Central memory CD4-positive, alpha-beta T cell (primary cell): ENCODE measurements around the gene SLC9A3.
A peak's percentile ranks its signal among the peaks of the same experiment; 100 is the strongest.

Experiments
- DNase-seq: peaks from one replicate; pipeline ENCODE4 v3.0.0; 2022

Gene SLC9A3

DNA sequence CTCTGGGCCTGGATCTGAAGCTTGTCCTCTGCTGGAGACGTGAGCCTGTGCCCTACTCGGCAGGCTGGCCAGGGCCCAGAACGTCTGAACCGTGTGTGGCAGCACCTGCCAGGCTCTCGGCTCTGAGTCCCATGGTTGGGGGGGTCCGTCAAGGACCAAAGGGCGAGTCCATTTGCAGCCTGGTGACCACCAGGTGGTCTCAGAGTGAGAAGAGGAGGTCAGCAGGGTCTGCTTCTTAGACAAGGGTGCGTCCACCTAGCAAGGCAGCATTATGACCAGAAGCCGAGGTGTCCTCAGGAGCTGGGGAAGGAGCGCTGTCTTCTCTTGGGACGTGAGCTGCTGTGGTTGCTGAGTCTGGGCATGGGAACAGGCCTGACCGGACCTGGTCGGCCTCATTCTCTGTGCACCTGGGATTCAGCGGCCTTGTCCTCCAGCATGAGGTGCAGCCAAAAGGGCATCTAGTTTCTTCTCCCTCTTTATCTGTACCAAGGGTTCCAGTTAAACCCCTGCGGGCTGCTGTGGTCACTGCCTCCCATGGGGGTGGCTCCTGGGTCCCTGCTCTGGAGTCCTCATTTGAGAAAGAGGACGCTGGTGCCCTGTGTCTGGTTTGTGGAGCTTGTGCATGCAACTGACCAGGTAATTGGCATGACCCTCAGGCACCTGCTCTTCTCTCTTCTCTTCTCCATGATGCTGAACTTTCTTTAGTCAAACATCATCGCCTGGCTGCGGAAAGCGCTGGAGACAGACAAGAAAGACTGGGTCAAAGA lies 66.9 kb downstream of the SLC9A3 start:
- DNase-seq, result no peak

DNA sequence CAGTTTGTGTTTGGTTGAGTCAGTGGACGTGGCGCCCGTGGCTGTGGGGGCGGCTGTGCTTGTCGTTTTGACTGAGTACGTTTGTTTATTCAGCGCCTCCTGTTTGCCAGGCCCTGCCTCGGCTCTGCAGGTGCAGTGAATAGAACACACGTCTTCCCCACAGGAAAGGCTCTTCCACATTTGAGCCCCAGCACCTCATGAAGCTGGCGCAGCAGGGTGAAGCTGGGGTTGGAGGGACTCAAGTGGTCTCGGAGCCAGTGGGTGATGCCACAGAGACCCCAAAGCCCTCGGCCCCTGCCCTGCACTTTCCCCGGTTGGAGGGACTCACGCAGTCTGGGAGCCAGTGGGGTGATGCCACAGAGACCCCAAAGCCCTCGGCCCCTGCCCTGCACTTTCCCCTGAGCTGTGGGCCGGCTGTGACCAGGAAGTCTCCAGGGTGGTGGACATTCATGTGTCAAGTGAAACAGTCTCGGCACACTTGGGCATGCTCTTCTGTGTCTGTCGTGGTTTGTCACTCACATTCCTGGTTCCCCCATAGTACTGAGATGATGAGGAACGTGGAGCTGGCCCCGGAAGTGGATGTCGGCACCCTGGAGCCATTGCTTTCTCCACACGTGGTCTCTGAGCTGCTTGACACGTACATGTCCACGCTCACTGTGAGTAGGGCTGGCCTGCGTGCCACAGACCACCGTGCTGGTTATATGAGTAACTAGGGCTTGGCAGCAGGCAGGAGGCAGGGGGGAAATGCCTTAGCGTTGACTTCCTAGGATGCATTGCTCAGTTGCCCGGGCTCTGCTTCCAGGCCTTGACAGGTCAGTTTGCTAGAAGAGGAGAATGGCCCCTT lies 67.7 kb downstream of the SLC9A3 start:
- no peak for DNase-seq

DNA sequence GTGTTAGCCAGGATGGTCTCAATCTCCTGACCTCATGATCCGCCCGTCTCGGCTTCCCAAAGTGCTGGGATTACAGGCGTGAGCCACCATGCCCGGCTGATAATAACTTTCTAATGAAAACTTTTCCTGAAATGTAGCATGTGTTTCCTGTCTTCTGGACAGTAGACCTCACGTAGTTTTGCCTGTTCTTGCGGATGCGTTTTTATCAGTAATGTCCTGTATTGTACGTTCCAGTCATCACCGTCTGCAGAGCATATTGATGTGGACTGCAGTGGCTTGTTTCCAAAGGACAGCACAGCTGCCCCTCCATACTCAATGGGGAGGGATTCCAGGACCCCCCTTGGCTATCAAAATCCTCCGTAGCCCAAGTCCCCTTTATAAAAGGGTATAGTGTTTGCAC lies 68.4 kb downstream of the SLC9A3 start:
- DNase-seq, result no peak

DNA sequence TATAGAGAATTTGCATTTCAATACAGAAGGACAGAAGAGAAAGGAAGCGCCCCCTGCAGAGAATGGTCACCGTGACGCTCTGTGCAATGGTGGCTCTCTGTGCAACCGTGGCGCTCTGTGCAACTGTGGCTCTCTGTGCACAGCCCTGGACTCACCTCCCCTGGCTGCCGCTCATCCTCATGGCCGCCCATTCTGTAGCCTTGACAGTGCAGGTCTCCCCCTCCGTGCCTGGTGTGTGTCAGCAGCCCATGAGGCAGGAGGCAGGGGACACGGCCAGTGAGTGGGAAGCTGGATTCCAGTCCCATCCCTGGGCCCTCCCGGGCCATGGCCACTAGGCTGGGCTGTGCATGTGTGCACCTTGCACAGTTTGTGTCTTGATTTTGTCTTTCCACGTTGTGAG lies 69.3 kb downstream of the SLC9A3 start:
- no peak for DNase-seq

DNA sequence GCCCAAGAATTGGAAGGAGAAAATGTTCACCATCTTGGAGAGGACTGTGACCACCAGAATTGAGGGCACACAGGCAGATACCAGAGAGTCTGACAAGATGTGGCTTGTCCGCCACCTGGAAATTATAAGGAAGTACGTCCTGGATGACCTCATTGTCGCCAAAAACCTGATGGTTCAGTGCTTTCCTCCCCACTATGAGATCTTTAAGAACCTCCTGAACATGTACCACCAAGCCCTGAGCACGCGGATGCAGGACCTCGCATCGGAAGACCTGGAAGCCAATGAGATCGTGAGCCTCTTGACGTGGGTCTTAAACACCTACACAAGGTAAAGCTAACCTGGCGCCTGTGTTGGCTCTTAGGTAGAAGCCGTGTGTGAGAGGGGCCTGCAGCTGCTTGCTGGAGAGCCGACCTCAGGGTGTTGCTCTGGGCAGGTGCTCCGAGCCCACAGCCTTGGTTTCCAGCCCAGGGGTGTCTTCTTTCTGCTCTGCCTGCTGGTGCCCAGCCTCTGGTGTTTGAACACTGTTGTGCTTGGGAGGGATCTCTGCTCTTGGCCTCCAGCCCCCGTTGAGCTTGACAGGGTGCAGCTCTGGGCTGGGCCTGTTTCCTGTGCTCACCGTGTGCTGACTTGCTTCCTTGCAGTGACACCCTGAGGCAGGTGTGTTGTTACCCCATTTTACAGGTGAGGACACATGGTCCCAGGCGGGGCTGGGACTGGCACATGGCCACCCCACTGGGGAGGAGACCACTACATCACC lies 70.3 kb downstream of the SLC9A3 start:
- no peak for DNase-seq

DNA sequence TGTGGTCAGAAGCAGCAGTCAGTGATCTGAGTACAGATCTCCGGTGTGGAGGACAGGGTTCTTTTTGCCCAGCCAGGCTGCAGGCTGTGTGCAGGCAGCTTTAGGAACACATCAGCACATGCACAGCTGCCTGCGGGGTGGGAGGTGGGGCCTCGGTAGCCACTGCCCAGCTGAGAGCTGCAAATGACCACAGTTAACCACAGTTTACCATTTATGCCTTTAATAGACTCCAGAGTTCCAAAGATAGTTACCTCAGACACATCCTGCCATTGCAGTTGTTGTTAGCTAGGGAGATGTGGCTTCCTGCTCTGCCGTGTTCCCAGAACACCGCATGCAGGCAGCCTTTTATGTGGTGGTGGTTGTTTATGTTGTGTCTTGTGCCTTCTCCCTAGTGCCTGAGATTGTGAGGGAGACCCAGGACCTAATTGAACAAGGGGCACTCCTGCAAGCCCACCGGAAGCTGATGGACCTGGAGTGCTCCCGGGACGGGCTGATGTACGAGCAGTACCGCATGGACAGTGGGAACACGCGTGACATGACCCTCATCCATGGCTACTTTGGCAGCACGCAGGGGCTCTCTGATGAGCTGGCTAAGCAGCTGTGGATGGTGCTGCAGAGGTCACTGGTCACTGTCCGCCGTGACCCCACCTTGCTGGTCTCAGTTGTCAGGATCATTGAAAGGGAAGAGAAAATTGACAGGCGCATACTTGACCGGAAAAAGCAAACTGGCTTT lies 71.1 kb downstream of the SLC9A3 start:
- no peak for DNase-seq

DNA sequence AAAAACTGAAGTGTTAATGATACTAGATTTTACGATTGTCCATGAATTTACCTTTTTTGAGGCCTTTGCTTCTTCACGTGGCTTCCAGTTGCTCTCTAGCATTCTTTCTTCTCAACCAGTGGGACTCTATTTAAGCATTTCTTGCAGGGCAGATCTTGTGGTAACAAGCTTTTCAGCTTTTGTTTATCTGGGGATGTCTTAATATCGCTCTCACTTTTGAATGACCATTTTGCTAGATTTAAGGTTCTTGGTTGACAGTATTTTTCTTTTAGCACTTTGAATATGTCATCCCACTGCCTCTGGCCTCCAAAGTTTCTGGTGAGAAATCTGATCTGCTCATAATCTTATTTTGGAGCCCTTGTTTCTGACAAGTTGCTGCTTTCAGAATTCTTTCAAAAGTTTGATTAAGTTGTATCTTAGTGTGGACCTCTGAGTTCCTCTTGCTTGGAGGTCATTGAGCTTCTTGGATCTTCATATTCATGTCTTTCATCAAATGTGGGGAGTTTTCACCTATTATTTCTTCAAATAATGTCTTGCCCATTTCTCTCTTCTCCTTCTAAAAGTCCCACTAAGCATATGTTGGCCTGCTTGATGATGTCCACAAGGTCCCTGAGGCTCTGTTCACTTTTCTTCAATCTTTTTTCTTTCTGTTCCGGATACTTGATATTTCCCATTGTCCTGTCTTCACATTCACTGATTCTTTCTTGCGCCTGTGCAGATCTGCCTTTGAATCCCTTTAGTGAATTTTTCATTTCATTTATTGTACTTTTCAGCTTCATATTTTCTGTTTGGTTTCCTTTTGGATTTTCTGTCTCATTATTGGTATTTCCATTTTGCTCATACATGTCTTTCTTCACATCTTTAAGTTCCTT lies 72.4 kb downstream of the SLC9A3 start:
- no peak for DNase-seq

DNA sequence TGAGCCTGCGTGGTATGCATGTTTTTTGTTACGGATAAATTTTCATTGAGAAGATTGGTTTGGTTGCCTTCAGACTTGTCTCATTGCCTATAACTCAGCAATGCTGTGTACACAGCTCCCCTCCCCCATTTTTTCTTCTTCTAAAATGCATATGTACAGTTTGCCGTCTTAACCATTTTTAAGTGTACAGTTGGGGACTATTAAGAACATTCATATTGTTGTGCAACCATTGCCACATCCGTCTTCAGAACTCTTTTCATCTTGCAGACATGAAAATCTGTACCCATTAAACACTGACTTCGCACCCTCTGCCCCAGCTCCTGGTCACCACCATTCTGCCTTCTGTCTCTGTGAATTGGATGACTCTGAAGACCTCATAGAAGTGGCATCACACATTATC lies 75.1 kb downstream of the SLC9A3 start:
- no peak for DNase-seq

DNA sequence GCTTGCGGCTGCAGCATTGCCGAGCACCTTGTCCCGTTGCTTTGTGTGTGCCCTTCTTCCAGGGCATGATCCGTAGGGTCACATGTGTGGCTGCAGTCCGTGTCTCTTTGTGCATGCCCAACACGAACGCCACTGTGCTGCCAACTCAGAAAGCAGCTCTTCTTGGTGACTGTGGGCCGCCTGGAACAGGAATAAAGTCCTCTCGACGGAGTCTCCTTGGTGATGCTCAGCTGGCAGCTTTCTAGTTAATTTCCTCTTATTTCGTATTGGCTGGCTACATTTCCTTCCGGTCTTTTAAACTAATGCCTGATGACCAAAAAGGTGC lies 75.5 kb downstream of the SLC9A3 start:
- no peak for DNase-seq

DNA sequence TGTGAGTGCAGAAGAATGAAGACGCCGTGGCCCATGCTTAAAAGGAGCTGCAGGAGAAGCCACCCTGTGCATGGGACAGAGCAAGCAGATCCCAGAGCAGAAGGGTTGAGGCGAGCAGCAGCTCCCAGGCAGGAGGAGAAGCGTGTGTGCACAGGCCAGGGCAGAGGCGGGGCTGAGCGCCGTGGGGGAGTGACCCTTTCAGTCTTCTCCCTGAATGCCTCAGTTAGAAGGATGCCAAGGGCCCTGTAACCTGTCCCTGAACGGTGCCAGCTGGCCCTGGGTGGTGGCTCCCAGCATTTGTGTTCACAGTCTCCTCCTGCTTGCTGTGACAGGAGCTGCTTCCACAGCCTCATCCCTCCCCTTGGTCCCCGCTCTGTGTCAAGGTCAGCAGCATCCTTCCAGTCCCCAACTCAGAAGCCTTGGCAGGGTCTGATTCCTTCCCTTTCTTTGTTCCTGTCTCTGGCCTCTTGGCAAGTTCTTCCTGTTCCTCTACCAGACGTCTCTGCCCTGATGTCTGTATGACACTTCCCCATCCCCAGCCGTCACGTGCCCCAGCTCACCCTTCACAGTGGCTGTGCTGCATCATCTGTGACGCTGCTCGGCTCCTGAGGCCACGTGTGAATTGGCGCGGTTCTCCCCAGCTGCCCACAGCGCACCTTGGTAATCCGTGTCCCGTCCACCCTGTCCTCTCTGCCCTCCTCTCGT lies 76.0 kb downstream of the SLC9A3 start:
- no peak for DNase-seq

DNA sequence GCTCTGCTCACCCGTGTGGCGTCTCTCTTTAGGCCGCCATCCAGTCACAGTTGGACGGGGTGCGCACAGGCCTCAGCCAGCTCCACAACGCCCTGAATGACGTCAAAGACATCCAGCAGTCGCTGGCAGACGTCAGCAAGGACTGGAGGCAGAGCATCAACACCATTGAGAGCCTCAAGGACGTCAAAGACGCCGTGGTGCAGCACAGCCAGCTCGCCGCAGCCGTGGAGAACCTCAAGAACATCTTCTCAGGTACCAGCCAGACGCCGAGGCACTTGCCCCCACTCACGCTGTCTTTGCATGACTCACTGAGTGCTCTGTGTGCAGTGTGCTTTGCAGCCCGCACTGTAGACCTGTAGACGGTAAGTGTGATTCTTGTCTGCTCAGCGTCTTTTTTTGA lies 76.7 kb downstream of the SLC9A3 start:
- DNase-seq, result no peak

DNA sequence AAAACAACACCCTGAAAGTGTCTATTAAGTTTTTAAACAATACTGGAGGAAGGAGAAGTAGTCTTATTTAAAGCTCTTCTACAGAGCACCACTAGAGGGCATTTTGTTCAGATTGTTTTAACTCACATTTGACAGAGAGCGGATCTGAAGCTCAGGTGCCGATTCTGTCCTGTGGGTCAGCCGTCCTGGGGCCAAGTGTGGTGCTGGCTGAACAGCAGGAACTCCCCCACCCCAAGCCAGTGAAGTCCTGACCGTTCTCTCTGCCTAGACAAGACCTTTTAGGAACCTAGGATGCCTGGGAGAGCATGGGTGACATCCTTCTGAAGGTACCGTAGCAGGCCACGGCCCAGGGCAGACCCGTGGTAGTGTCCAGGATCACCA lies 77.4 kb downstream of the SLC9A3 start:
- DNase-seq, result peak; percentile 29

DNA sequence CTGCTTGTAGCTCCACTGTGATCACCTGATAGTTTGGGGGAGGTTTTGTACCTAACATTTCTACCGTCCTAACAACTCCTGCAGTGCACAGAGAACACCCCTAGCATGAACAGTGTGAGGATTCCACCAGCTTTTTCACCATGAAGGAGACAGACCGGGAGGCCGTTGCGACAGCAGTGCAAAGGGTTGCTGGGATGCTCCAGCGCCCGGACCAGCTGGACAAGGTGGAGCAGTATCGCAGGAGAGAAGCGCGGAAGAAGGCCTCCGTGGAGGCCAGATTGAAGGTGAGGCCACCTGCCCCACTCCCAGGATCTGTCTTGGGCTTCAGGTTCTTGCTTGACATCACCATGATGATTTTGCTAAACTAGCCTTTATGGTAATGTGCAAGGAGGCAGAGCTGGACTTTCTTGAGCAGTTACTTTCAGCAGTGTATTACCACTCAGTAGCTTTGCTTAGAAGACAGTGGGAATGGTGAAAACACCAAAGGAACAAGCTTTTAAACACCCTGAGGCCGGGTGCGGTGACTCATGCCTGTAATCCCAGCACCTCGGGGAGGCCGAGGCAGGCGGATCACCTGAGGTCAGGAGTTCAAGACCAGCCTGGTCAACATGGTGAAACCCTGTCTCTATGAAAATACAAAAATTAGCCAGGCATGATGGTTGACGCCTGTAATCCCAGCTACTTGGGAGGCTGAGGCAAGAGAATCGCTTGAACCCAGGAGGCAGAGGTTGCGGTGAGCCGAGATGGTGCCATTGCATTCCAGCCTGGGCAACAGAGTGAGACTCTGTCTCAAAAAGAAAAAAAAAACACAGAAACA lies 78.0 kb downstream of the SLC9A3 start:
- DNase-seq, result no peak

DNA sequence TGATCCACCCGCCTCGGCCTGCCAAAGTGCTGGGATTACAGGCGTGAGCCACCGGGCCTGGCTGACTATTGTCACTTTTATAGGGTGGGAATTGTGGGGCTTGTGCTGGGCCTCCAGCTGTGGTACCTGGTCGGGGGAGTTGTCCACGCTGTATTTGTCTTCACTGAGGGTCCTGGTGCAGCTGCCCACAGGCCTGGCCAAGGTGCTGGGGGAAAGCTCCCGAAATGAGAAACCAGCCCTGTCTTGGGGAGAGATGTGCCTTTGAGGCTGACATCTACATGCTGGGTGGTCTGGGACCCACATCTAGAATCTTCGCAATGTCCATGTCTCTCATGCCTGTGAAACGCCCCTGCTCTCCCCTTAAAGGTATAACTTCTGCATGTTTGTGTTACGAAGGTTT lies 78.7 kb downstream of the SLC9A3 start:
- DNase-seq, result no peak

DNA sequence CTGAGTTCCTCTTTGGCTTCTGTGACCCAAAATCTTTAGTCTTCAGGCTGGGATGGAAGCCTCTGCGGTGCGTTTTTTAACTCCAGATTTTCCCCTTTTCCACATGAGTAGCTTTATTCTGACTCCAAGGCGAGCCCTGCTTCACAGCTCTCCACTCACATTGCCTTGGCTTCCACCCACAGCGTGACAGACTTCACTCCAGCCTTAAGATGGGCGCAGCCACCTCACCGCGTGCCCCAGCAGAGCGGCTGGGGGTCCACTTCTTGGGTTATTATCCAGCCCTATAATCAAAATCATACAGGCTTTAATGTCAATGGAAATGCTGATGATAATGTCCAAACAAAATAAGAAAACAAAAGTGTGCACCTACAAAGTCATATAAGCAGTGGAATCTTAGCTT lies 80.0 kb downstream of the SLC9A3 start:
- DNase-seq, result no peak

DNA sequence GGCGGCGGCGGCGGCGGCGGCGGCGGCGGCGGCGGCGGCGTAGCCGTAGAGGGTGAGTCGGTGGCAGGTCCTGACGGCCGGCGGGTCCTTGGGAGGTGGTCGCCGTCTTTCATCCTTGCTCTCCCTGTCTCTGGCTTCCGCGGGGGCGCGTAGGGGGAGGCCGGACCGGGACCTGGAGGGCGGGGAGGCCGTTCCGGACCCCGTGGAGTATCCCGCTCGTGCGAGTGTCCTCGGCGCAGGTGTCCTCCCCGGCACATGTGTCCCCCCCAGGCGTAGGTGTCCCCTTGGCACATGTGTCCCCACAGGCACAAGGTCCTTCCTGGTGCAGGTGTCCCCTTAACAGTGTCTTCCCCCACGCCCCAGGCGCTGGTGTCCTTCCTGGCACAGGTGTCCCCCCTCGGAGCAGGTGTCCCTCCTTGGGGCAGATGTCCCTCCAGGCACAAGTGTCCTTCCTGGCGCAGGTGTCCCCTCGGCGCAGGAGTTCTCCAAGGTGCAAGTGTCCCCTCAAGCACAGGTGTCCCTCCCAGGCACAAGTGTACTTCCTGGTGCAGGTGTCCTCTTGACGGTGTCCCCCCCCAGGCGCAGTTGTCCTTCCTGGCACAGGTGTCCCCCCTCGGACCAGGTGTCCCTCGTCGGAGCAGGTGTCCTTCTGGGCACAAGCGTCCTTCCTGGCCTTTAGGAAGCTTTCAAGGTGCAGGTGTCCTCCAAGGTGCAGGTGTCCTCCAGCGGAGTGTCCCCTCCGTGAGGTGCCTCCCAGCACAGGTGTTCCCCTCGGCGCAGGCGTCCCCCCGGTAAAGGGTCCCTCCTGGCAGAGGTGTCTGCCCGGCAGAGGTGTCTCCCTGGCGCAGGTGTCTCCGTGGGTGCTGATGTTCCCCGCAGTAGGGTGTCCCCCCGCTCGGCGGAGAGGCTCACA lies 80.8 kb downstream of the SLC9A3 start:
- DNase-seq, result peak; percentile 16

DNA sequence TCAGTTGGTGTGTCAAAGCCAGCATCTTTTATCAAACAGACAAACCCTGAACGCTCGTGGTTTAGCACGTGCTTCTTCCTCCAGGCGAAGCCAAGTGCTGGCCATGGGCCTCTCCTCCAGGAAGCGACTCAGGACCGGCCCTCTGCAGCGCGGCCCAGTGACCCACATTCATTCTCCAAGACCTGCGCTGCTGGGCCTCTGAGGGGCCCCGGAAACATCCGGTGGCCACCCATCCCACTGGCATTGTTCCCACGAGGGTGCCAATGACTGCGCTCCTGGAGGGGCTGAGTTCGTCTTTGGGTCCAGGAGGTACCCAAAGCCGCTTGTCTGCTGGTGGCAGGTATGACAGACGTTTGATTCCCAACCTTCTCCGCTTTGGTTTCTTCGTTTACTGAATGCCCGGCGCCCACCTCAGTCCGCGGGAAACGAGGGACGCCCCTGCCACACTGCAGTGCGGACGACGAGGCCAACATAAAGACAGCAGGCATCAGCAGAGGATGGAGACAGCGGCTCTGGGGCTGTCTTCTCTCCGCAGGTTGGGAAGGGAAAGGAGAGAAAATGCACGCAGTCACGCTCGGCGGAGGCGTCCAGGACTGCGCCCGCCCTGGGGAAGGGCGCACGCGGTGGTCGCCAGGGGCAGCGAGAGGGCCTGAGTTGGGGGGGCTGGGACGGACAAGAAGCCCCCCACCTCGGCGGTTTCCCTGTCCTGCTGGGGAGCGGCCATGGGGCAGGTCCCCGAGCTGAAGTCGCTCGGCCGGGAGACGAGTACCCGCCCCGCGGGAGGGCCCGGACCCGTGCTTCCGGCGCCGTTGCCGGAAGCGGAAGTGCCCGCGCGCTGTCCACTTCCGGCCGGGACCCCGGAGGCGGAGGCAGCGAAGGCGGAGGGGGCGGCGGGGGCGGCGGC lies 81.7 kb downstream of the SLC9A3 start, which contains the start of gene EXOC3:
EXOC3 (plus strand) TSS at position 842 of the 904 bp plus-strand sequence. CDS start 3,030 bp downstream, outside the sequence.
- DNase-seq, result peak; percentile 66

DNA sequence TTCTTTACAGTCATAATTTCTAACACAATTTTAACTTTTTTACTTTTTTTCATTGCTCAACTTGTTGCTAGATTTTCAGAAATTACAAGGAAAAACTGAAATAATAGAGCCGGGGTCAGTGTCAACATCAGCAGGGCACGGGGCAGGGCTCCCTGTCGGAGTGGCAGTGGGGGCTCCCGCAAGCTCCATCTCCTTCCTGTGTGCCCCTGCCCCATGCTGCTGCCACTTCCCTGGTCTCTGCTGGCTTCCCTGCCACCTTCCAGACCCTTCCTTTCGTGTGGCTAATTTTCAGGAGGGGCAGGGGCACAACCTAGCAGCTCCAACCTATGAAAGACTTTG lies 82.3 kb downstream of the SLC9A3 start:
- no peak for DNase-seq
